Thoracic aorta (tissue), 2 donors: Measurements from ENCODE around the gene DDX24. TPM values are rescaled to one million over a fixed set of nuclear protein-coding genes. Genes with fewer than 3 reads are reported as not detected.

ENCODE experiments used
- ATAC-seq: fragments of 150-250 bp; one replicate; pipeline ENCODE4 v1.8.0; 2017; ENCODE audit warnings: low read depth; ENCODE audit not compliant: insufficient number of reproducible peaks, low FRiP score
- DNase-seq: peaks from one replicate; pipeline ENCODE4 v3.0.0-alpha.2; 2020; ENCODE audit warnings: low spot score
- H3K27ac ChIP-seq, 2 donors: fragments of 200-600 bp; sonication (generic); 1 replicate in 1 of 2; 2 replicates in 1 of 2; pipeline ENCODE4 v1.5.1; 2016; ENCODE audit warnings: mild to moderate bottlenecking in 2 of 2, moderate library complexity in 2 of 2
- H3K27me3 ChIP-seq: fragments of 200-600 bp; sonication (generic); replicated peaks from 2 replicates; pipeline ENCODE4 v1.6.0; 2016; ENCODE audit warnings: mild to moderate bottlenecking; ENCODE audit not compliant: insufficient read depth
- H3K36me3 ChIP-seq: fragments of 200-600 bp; sonication (generic); one replicate; pipeline ENCODE4 v1.5.1; 2016
- H3K4me1 ChIP-seq, 2 donors: fragments of 200-600 bp; sonication (generic); 1 replicate in 1 of 2; 2 replicates in 1 of 2; pipeline versions ENCODE4 v1.5.1 to v1.6.0; 2016; ENCODE audit warnings: low read depth in 2 of 2, mild to moderate bottlenecking in 1 of 2; ENCODE audit not compliant: control insufficient read depth in 1 of 2
- H3K4me3 ChIP-seq: fragments of 200-600 bp; sonication (generic); 2 replicates; pipeline ENCODE4 v1.5.1; 2016; ENCODE audit warnings: mild to moderate bottlenecking
- H3K9me3 ChIP-seq: fragments of 200-600 bp; sonication (generic); 2 replicates; pipeline ENCODE4 v1.5.1; 2016
- total RNA-seq, 2 donors: library from RNA; depleted of rRNA; stranded (reverse); fragments of >200 nt; gene quantifications; one replicate each; pipeline versions ENCODE4 v1.1.0 to v1.2.3, GENCODE V29; 2016
- TF ChIP-seq, protein P1 (sequence below): fragments of 200-600 bp; sonication (generic); IDR thresholded peaks from one replicate; pipeline ENCODE4 v1.5.1; 2019; ENCODE audit warnings: antibody characterized with exemption

Gene DDX24
- total RNA-seq, 2 donors from 2014 or later = 139 to 228 TPM

DNA sequence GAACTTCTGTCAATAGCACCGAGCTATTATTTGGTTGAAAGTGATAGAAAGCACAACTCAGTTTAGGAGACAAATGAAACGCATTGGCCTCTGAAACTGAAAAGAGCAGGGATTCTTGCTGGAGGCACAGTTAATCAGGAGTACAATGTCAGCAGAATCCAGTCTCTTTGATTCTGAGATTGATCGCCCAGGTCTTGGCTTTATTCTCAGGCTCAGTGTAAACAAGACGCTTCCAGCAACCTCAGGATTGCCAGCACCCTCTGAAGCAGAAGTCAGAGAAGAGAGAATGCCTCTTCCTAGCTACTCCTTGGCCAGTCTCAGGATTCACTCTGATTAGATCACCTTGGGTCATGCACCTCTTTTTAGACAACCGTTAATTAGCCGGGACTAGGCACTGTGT lies 66.6 kb downstream of the DDX24 start:
- no peak for DNase-seq
- no peak for ATAC-seq
- no peaks in the 10 kb centered on the region for H3K27me3 ChIP-seq
- no peaks in the 10 kb centered on the region for H3K36me3 ChIP-seq
- no peaks in the 10 kb centered on the region for H3K4me1 ChIP-seq
- H3K4me3 ChIP-seq = no peak overlapping the region
- TF ChIP-seq, protein P1, sequence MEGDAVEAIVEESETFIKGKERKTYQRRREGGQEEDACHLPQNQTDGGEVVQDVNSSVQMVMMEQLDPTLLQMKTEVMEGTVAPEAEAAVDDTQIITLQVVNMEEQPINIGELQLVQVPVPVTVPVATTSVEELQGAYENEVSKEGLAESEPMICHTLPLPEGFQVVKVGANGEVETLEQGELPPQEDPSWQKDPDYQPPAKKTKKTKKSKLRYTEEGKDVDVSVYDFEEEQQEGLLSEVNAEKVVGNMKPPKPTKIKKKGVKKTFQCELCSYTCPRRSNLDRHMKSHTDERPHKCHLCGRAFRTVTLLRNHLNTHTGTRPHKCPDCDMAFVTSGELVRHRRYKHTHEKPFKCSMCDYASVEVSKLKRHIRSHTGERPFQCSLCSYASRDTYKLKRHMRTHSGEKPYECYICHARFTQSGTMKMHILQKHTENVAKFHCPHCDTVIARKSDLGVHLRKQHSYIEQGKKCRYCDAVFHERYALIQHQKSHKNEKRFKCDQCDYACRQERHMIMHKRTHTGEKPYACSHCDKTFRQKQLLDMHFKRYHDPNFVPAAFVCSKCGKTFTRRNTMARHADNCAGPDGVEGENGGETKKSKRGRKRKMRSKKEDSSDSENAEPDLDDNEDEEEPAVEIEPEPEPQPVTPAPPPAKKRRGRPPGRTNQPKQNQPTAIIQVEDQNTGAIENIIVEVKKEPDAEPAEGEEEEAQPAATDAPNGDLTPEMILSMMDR = no peak
- H3K27ac ChIP-seq = no peak overlapping the region
- no peaks in the 10 kb centered on the region for H3K9me3 ChIP-seq

DNA sequence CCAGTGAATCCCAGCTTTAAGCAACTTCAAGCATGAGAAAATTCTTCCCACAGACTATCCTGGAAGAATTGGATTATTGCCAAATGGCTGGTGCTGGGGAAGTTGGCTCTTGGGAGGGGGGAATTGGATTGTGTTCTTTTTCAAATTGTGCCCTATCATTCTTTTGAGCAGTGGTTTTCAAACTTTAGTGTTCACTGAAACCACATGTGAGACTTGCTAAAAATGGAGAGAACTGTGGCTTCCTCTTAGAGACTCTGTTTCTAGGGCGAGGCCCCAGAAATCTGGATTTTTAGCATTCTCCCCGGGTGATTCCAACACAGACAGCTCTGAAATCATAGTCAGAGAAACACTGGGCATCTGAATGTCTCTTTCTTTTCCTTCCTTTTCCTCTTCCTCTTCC lies 69.2 kb downstream of the DDX24 start:
- Histone ChIP-seq H3K27ac (no peak overlapping the region), H3K27me3 (no peaks in the 10 kb centered on the region), H3K36me3 (no peaks in the 10 kb centered on the region), H3K4me3 (no peak overlapping the region), H3K4me1 (no peaks in the 10 kb centered on the region), H3K9me3 (no peaks in the 10 kb centered on the region)
- ATAC-seq (no peak), DNase-seq (no peak)
- TF ChIP-seq, protein P1 = no peak

DNA sequence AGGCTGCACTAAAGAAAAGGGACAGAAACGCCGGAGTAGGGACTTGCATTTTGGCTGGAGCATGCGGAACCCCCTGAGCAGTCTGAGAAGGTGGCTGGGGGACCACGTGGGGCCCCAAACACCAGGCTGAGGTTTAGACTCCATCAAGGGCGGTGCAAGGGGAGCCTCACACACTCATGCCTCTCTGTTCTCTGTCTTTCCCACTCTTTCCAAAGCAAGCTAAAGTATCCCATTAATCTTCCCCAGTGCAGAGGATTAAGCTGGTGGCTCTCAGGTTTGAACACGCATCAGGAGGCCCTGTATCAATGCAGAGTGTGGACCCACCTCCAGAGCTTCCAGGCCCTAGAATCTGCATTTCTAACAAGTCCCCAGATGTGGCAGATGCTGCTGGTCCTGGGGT lies 70.4 kb downstream of the DDX24 start:
- no peaks in the 10 kb centered on the region for H3K36me3 ChIP-seq
- H3K4me3 ChIP-seq = no peak overlapping the region
- ATAC-seq = no peak
- no peaks in the 10 kb centered on the region for H3K27me3 ChIP-seq
- H3K27ac ChIP-seq = no peak overlapping the region
- TF ChIP-seq, protein P1 = no peak
- no peaks in the 10 kb centered on the region for H3K4me1 ChIP-seq
- DNase-seq = no peak
- H3K9me3 ChIP-seq = no peaks in the 10 kb centered on the region

DNA sequence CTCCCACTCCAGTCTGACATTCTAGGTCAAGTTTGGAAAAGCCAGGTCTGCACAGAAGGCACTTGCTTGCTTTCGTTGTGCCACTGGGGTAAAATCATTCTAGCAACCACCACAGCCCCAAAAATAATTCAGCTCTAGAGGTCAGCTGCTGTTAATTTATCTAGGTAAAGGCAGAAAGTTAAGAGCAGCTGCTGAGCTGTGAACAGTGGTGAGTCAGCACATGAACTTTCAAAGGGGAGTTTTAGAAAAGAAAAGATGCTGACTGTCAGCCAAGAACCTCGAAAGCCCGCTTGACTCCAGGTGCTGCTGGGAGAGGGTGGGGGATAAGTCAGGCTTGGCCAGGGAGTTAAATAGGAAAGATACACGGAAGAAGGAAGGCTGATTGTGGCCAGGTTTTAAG lies 71.2 kb downstream of the DDX24 start:
- Histone ChIP-seq H3K27ac (no peak overlapping the region), H3K9me3 (no peaks in the 10 kb centered on the region), H3K4me3 (no peak overlapping the region), H3K27me3 (no peaks in the 10 kb centered on the region), H3K36me3 (no peaks in the 10 kb centered on the region), H3K4me1 (no peaks in the 10 kb centered on the region)
- ATAC-seq (no peak), DNase-seq (no peak)
- TF ChIP-seq, protein P1 = no peak

DNA sequence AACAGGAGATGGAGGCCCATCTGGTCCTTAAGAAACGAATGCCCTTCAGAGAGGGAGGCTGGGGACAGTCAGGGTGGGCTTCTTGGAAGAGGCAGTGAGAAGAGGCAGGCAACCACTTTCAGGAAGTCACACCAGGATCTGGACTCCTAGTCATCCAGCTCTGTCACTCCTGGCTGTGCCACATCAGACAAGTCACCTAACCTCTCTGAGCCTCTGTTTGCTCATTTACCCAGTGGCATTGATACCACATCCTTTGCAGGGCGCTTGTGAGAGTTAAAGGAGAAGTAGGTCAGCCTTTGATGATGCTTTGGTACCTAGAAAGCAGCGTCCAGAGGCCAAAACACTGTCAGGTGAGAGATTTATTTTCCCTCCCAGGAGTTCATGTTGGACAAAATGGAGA lies 72.8 kb downstream of the DDX24 start:
- Histone ChIP-seq H3K4me1 (no peaks in the 10 kb centered on the region), H3K9me3 (no peaks in the 10 kb centered on the region), H3K27ac (no peak overlapping the region), H3K36me3 (no peaks in the 10 kb centered on the region), H3K4me3 (no peak overlapping the region), H3K27me3 (no peaks in the 10 kb centered on the region)
- ATAC-seq (no peak), DNase-seq (no peak)
- TF ChIP-seq, protein P1 = no peak
